Liver (tissue), 3 donors: ENCODE results near the gene DDX54.

Experiments used
- EGR1 ChIP-seq, 2 donors: IDR thresholded peaks; 2 replicates each; pipeline ENCODE4 v1.6.1; 2016 to 2018; ENCODE audit warnings: antibody characterized with exemption in 2 of 2, low read depth in 2 of 2
- JUND ChIP-seq, 2 donors: IDR thresholded peaks; 2 replicates each; pipeline ENCODE4 v1.6.1; 2016; ENCODE audit warnings: antibody characterized with exemption in 2 of 2
- RXRA ChIP-seq, 2 donors: IDR thresholded peaks; 2 replicates each; pipeline ENCODE4 v1.6.1; 2017 to 2018; ENCODE audit warnings: antibody characterized with exemption in 2 of 2, mild to moderate bottlenecking in 1 of 2
- SP1 ChIP-seq: IDR thresholded peaks from 2 replicates; pipeline ENCODE4 v1.6.1; 2018; ENCODE audit warnings: antibody characterized with exemption, mild to moderate bottlenecking
- TAF1 ChIP-seq: conservative IDR thresholded peaks from 2 replicates; pipeline ENCODE4 v1.6.1; 2016; ENCODE audit warnings: antibody characterized with exemption, mild to moderate bottlenecking
- YY1 ChIP-seq: IDR thresholded peaks from 2 replicates; pipeline ENCODE4 v1.6.1; 2016; ENCODE audit warnings: antibody characterized with exemption, mild to moderate bottlenecking
- TF ChIP-seq, protein P1 (sequence below): IDR thresholded peaks from 2 replicates; pipeline ENCODE4 v1.6.1; 2016; ENCODE audit warnings: antibody characterized with exemption, mild to moderate bottlenecking
- TF ChIP-seq, protein P2 (sequence below): fragments of 150-350 bp; IDR thresholded peaks from 2 replicates; pipeline ENCODE4 v1.5.1; 2017; ENCODE audit warnings: improper control_type of control experiment, low read depth, low read length; ENCODE audit not compliant: missing input control
- TF ChIP-seq, protein P3 (sequence below): IDR thresholded peaks from 2 replicates; pipeline ENCODE4 v1.6.1; 2016; ENCODE audit warnings: antibody characterized with exemption
- TF ChIP-seq, protein P4 (sequence below): IDR thresholded peaks from 2 replicates; pipeline ENCODE4 v1.6.1; 2016; ENCODE audit warnings: antibody characterized with exemption
- donor health status: healthy.
- donor health status: healthy.

DNA sequence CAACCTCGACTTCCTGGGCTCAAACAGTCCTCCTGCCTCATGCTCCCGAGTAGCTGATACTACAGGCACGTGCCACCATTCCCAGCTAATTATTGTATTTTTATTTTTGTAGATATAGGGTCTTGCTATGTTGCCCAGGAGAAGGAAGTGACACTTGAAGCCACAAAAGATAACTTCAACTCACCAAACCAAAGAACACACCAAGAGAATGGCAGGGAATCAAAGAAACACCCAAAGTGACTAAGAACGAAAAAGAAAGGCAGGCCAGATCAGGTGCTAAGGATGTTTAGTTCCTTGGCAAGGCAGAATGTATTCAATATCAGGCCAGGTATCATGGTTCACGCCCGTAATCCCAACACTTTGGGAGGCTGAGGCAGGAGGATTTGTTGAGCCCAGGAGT lies 25.9 kb upstream of the DDX54 start:
- TF ChIP-seq JUND (IDR thresholded peaks at IDR 0.05) (no peak), SP1 (no peak), TAF1 (no peak), YY1 (no peak), EGR1 (IDR thresholded peaks at IDR 0.05; ENCODE audit: low read depth in 2 of 2) (no peak), RXRA (IDR thresholded peaks at IDR 0.05) (no peak)
- TF ChIP-seq, protein P1, sequence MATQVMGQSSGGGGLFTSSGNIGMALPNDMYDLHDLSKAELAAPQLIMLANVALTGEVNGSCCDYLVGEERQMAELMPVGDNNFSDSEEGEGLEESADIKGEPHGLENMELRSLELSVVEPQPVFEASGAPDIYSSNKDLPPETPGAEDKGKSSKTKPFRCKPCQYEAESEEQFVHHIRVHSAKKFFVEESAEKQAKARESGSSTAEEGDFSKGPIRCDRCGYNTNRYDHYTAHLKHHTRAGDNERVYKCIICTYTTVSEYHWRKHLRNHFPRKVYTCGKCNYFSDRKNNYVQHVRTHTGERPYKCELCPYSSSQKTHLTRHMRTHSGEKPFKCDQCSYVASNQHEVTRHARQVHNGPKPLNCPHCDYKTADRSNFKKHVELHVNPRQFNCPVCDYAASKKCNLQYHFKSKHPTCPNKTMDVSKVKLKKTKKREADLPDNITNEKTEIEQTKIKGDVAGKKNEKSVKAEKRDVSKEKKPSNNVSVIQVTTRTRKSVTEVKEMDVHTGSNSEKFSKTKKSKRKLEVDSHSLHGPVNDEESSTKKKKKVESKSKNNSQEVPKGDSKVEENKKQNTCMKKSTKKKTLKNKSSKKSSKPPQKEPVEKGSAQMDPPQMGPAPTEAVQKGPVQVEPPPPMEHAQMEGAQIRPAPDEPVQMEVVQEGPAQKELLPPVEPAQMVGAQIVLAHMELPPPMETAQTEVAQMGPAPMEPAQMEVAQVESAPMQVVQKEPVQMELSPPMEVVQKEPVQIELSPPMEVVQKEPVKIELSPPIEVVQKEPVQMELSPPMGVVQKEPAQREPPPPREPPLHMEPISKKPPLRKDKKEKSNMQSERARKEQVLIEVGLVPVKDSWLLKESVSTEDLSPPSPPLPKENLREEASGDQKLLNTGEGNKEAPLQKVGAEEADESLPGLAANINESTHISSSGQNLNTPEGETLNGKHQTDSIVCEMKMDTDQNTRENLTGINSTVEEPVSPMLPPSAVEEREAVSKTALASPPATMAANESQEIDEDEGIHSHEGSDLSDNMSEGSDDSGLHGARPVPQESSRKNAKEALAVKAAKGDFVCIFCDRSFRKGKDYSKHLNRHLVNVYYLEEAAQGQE: no peak
- TF ChIP-seq, protein P2, sequence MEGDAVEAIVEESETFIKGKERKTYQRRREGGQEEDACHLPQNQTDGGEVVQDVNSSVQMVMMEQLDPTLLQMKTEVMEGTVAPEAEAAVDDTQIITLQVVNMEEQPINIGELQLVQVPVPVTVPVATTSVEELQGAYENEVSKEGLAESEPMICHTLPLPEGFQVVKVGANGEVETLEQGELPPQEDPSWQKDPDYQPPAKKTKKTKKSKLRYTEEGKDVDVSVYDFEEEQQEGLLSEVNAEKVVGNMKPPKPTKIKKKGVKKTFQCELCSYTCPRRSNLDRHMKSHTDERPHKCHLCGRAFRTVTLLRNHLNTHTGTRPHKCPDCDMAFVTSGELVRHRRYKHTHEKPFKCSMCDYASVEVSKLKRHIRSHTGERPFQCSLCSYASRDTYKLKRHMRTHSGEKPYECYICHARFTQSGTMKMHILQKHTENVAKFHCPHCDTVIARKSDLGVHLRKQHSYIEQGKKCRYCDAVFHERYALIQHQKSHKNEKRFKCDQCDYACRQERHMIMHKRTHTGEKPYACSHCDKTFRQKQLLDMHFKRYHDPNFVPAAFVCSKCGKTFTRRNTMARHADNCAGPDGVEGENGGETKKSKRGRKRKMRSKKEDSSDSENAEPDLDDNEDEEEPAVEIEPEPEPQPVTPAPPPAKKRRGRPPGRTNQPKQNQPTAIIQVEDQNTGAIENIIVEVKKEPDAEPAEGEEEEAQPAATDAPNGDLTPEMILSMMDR: no peak
- TF ChIP-seq, protein P3, sequence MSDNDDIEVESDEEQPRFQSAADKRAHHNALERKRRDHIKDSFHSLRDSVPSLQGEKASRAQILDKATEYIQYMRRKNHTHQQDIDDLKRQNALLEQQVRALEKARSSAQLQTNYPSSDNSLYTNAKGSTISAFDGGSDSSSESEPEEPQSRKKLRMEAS: no peak
- TF ChIP-seq, protein P4, sequence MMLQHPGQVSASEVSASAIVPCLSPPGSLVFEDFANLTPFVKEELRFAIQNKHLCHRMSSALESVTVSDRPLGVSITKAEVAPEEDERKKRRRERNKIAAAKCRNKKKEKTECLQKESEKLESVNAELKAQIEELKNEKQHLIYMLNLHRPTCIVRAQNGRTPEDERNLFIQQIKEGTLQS: no peak
